Suprapubic skin (tissue), 4 donors: ENCODE data around the gene SLC39A13. TPM values are rescaled to one million over a fixed set of nuclear protein-coding genes. Genes with fewer than 3 reads are reported as not detected.
A peak's percentile ranks its signal among the peaks of the same experiment; 100 is the strongest.

ENCODE experiments used
- DNase-seq, 2 donors: peaks; one replicate each; pipeline ENCODE4 v3.0.0-alpha.2; 2019; ENCODE audit warnings: low spot score in 2 of 2
- H3K27ac ChIP-seq: fragments of 200-600 bp; sonication (generic); one replicate; pipeline ENCODE4 v1.5.1; 2019
- H3K27me3 ChIP-seq: fragments of 200-600 bp; sonication (generic); one replicate; pipeline ENCODE4 v1.5.1; 2019
- H3K36me3 ChIP-seq: fragments of 200-600 bp; sonication (generic); one replicate; pipeline ENCODE4 v1.5.1; 2019
- H3K4me1 ChIP-seq: fragments of 200-600 bp; sonication (generic); one replicate; pipeline ENCODE4 v1.5.1; 2019
- H3K4me3 ChIP-seq: fragments of 200-600 bp; sonication (generic); one replicate; pipeline ENCODE4 v1.5.1; 2019; ENCODE audit warnings: mild to moderate bottlenecking
- H3K9me3 ChIP-seq: fragments of 200-600 bp; sonication (generic); one replicate; pipeline ENCODE4 v1.5.1; 2019
- CTCF ChIP-seq, 2 donors: fragments of 200-600 bp in 1 of 2; fragments of 450-650 bp in 1 of 2; sonication (generic) in 1 of 2; IDR thresholded peaks; one replicate each; pipeline ENCODE4 v1.5.1; 2016 to 2019; ENCODE audit warnings: antibody characterized with exemption in 2 of 2, mild to moderate bottlenecking in 1 of 2, moderate library complexity in 1 of 2
- EP300 ChIP-seq: sonication (generic); formaldehyde crosslinking; IDR thresholded peaks from one replicate; pipeline ENCODE4 v1.6.1; 2017; ENCODE audit warnings: antibody characterized with exemption
- POLR2A ChIP-seq, 2 donors: fragments of 450-650 bp; IDR thresholded peaks; one replicate each; pipeline ENCODE4 v1.6.1; 2017; ENCODE audit warnings: antibody characterized with exemption in 2 of 2, mild to moderate bottlenecking in 2 of 2, moderate library complexity in 2 of 2
- POLR2AphosphoS5 ChIP-seq, 3 donors: sonication (generic); formaldehyde crosslinking; IDR thresholded peaks; one replicate each; pipeline ENCODE4 v1.6.1; 2017; ENCODE audit warnings: antibody characterized with exemption in 3 of 3
- WGBS: methylation state at CpG from one replicate; pipeline ENCODE4 v1.1.5; 2018; 5-methylcytosine and 5-hydroxymethylcytosine counted together
- total RNA-seq, 4 donors: library from RNA; depleted of rRNA; stranded (reverse); fragments of >200 nt; gene quantifications; one replicate each; pipeline ENCODE4 v1.1.0, GENCODE V29; 2016

SLC39A13 gene
- total RNA-seq: 10 to 100 TPM; 45.5 to 53.8 (median 52.3) TPM

GRCh38 chr11:47407746-47408590, at the start of gene SLC39A13:
Gene SLC39A13 (plus strand): TSS chr11:47408590. CDS start chr11:47410095, 1,505 bp downstream.
- Histone ChIP-seq H3K4me1 (peaks cover 46% of the 10 kb centered on the region), H3K36me3 (peaks cover 13% of the 10 kb centered on the region), H3K4me3 (peak within 1 kb of the TSS; percentile 69), H3K27ac (peak within 1 kb of the TSS; percentile 93), H3K27me3 (no peaks in the 10 kb centered on the region), H3K9me3 (no peaks in the 10 kb centered on the region)
- peak; percentile 95 to 96 for DNase-seq
- WGBS: 1% methylated on average over 36 of the region's 70 CpGs
- TF ChIP-seq POLR2A (IDR thresholded peaks at IDR 0.05) (peak; percentile 64 to 86), EP300 (no peak), CTCF (IDR thresholded peaks at IDR 0.05) (peak; percentile 66 to 93), POLR2AphosphoS5 (IDR thresholded peaks at IDR 0.05) (peak in 2 of 3 donors; percentile 33 to 92)

GRCh38 chr11:47358731-47359051, 49.7 kb upstream of the SLC39A13 start:
- DNase-seq: no peak
- Histone ChIP-seq H3K9me3 (no peaks in the 10 kb centered on the region), H3K36me3 (no peaks in the 10 kb centered on the region), H3K4me3 (no peak overlapping the region), H3K27me3 (no peaks in the 10 kb centered on the region), H3K4me1 (peaks cover 16% of the 10 kb centered on the region), H3K27ac (no peak overlapping the region)
- no peak for TF ChIP-seq POLR2A (IDR thresholded peaks at IDR 0.05)
- no peak for TF ChIP-seq POLR2AphosphoS5 (IDR thresholded peaks at IDR 0.05)
- no peak for TF ChIP-seq CTCF (IDR thresholded peaks at IDR 0.05)
- no peak for TF ChIP-seq EP300
- 80% methylated on average over 9 of the region's 14 CpGs for WGBS

- no peak overlapping the region for H3K4me3 ChIP-seq
- H3K36me3 ChIP-seq: no peaks in the 10 kb centered on the region
- peaks cover 16% of the 10 kb centered on the region for H3K4me1 ChIP-seq
- H3K9me3 ChIP-seq: no peaks in the 10 kb centered on the region
- no peak overlapping the region for H3K27ac ChIP-seq
- no peak for TF ChIP-seq EP300
- TF ChIP-seq POLR2AphosphoS5 (IDR thresholded peaks at IDR 0.05): no peak
- TF ChIP-seq POLR2A (IDR thresholded peaks at IDR 0.05): no peak
- no peak for TF ChIP-seq CTCF (IDR thresholded peaks at IDR 0.05)
- no peaks in the 10 kb centered on the region for H3K27me3 ChIP-seq
- 85% methylated on average over 7 of the region's 7 CpGs for WGBS
- no peak for DNase-seq
Observed at GRCh38 chr11:47359162-47359561, 49.2 kb upstream of the SLC39A13 start.

GRCh38 chr11:47359586-47359985, 48.8 kb upstream of the SLC39A13 start:
- H3K27ac ChIP-seq: no peak overlapping the region

More at GRCh38 chr11:47359586-47359985, 48.8 kb upstream of the SLC39A13 start:
- TF ChIP-seq EP300 (no peak), POLR2AphosphoS5 (IDR thresholded peaks at IDR 0.05) (no peak), POLR2A (IDR thresholded peaks at IDR 0.05) (no peak), CTCF (IDR thresholded peaks at IDR 0.05) (no peak)
- no peak for DNase-seq
- 74% methylated on average over 9 of the region's 17 CpGs for WGBS
- no peaks in the 10 kb centered on the region for H3K27me3 ChIP-seq
- H3K4me1 ChIP-seq: peaks cover 14% of the 10 kb centered on the region
- no peak overlapping the region for H3K4me3 ChIP-seq
- H3K36me3 ChIP-seq: no peaks in the 10 kb centered on the region
- H3K9me3 ChIP-seq: no peaks in the 10 kb centered on the region
